Left renal cortex interstitium (tissue), 4 donors: ENCODE measurements around the gene HYCC2. TPM values are rescaled to one million over a fixed set of nuclear protein-coding genes. Genes with fewer than 3 reads are reported as not detected.
"Not testable (repeated sequence)": the region's sequence is repeated elsewhere in the genome, so short reads cannot be mapped to it uniquely, and the experiment has no call there.

Source experiments
- DNase-seq, 4 donors: peaks; one replicate each; pipeline ENCODE4 v3.0.0-alpha.2; 2013; ENCODE audit warnings: low read depth in 4 of 4, low spot score in 2 of 4, missing footprints in 1 of 4
- polyA plus RNA-seq, 4 donors: library from polyadenylated mRNA; unstranded; fragments of 120-200 nt; gene quantifications; one replicate each; pipeline ENCODE4 v1.2.1, GENCODE V29; 2013; ENCODE audit not compliant: insufficient read length in 4 of 4

Gene HYCC2
- polyA plus RNA-seq, 4 donors = 10.3 to 19.8 (median 14.2) TPM

DNA sequence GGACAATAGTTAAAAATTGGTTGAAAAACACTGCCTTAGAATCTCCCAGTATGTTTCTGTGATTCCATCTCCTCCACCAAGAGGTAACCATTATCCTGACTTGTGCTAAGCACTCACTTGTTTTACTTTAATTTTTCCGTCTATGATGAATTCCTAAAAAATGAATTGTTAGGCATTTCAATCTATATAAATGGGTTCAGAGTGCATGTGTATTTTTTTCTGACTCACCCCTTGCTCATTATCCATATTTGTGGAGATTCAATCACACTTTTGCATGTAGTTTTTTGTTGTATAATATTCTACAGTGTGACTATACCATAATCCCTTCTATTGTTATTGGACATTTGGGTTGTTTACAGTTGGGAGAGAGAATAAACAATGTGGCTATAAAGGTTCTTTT is 1.6 kb upstream of the HYCC2 start:
- DNase-seq = no peak

DNA sequence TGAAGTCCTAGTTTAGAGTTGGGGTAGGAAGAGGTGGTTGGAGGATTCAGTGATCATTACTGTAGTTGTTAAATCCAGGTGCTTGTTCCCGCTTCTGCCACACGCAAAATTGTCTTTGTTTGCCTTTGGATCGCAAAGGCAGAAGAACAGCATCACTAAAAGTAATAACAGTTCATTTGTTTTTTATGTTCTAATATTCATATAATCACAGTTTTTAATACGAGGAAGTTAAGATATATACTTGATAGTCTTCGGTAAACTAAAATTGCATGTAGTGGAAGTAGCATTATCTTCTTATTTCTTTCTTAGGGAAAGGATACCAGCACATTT is 695 bp upstream of the HYCC2 start:
- DNase-seq = no peak

DNA sequence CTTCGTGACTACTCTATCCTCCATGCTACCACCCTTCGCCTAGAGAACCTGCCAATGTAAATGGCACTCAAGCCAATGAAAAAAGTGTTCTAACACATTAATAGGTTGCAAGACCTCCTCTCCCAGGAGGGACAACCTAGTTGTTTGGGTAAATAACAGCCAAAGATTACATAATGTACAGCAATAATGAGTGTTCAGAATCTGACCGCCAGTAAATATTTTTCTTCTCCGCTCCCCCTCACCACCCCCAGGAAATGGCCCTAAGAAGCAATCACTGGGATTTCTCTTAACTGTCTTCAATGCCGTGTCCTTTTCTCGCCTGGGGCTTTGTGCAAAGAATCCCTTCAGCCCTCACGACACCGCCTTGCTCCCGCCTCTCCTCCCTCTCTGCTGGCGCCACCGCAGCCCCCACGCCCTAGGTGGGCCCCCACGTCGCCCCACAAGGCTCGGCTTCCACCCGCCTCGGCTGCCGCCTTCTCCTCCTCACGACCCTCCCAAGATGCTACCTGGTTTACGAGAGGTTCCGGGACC is 458 bp downstream of the HYCC2 start:
- no peak for DNase-seq

DNA sequence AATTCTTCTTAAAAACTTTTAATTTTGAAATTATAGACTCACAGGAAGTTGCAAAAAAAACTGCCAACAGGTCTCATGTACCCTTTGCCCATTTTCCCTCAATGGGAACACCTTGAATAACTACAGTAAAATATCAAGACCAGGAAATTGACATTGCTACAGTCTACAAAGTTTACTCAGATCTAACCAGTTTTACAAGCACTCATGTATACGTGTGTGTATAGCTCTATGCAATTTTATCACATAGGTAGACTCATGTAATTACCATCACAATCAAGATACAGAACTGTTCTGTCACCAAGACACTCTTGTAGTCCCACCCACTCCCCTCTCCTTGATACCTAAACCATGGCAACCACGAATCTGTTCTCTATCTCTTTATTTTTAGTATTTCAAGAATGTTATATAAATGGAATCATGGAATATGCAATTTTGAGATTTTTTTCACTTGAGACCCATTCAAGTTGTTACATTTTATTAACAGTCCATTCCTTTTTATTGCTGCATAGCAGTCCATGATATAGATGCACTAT is 6.6 kb downstream of the HYCC2 start:
- DNase-seq = no peak

DNA sequence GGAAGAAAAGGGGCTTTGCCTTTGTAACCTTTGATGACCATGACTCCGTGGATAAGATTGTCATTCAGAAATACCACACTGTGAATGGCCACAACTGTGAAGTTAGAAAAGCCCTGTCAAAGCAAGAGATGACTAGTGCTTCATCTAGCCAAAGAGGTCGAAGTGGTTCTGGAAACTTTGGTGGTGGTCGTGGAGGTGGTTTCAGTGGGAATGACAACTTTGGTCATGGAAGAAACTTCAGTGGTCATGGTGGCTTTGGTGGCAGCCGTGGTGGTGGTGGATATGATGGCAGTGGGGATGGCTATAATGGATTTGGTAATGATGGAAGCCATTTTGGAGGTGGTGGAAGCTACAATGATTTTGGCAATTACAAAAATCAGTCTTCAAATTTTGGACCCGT is 8.0 kb downstream of the HYCC2 start:
- DNase-seq = not testable (repeated sequence)

DNA sequence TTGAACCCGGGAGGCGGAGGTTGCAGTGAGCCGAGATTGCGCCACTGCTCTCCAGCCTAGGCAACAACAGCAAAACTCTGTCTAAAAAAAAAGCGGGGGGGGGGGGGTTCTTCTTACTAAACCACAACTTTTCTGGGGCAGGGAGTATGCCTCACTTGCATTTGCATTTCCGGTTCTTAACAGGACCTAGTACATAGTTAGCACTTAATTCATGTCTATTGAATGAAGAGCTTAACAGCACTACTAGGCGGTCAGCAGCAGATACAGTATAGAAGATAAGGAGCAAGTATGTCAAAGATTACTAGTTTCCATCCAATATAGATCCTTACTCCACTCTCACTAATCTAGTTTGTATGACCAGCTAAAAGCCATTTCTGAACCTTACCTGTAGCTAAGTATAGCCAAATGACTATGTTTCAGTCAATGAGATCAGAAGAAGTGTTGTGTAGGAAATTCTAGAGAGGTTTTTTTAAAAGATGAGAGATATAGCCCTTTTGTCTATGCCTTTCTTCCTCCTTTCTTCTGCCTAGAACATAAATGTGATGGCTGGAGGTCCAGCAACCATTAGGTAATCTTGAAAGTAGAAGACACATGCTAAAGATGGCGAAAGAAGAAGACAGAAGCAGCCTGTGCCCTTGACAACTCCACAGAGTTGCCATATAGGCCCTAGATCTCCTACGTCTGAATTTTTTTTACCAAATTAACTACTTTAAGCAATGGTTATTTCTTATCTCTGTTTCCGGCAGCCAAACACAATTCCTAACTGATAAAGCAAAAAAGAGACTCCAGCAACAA is 11.3 kb downstream of the HYCC2 start:
- no peak for DNase-seq

DNA sequence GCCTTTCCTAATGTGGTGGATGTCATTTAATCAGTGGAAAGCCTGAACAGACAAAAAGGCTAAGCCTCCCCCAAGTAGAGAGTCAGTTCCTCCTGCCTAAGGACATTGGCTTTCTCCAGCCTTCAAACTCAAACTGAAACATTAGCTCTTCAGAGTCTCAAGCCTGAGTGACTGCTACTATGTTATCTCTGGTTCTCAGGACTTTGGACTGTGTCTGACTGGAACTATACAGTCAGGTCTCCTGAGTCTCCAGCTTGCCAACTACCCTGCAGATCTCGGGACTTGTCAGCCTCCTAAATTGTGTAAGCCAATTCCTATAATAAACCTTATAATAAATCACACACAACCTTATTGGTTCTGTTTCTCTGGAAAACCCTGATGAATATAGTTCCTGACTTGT is 12.6 kb downstream of the HYCC2 start:
- no peak for DNase-seq

DNA sequence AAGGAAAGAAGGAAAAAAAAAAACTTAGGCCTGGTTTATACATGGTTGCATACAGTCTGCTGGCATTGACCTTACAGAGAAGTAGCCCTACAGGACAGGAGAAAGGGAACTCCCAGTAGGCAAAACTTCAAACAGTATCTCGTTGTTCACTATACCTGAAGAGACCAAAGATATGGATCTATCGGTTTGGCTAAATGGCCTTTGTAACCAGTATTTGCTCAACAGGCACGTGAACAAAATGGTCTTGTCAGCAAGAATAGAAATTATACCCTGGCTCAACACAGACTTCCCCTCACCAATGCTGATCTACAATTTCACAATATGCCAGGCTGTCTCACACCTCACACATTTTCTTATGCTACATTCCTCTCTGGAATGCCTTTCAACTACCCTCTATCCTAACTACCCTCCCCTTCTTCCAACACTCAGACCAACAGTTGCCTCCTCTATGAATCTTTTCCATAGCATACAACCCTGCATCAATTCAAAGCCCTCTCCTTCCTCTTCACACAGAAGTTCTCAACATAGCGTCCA is 13.7 kb downstream of the HYCC2 start:
- DNase-seq = no peak

DNA sequence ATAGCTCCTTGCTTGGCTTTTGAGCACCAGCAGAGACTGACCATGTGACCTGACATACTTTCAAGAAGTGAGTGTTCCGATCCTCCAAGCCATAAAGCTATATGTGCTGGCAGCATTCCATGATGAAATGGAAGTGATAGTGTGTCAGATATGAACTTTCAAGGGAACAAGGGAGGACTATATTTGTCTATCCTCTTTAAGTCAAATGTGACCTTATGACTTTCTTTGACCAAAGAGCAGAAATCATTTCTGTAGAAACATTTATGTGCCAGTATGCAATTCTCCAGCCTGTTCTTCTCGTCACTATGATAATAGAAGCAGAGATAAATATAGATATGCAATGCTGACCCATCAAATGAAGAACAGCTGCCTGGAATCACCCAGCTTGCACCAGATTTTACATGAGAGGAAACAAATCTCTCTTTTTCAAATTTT is 14.4 kb downstream of the HYCC2 start:
- peak in 1 of 4 donors; percentile 0 for DNase-seq

DNA sequence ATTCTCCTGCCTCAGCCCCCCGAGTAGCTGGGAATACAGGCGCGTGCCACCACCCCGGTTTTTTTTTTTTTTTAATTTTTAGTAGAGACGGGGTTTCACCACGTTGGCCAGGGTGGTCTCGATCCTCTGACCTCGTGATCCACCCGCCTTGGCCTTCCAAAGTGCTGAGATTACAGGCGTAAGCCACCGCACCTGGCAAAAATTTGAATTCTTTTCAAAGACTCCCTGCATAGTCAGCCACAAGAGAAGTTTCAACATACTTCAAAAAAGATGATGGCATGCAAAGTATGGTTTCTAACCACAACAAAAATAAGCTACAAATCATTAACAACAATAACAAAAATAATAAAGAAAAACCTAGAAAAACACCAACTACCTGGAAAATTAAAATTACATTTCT is 22.0 kb downstream of the HYCC2 start:
- DNase-seq = no peak

DNA sequence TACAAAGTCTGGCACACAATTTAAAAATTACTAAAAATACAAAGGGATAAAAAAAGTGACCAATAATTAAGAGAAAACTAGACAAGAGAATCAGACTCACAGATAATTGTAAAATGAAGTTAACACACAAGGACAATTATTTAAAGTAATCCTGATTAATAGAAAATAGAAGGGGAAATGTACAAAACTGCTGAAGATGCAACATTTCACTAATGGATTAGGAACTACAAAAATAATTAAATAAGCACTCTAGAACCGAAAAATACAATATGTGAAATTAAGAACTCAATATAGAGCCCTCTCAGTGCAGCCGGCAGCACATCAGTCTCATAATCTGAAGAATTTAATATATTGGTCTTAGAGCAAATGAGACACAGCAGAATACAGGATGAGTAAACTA is 24.6 kb downstream of the HYCC2 start:
- no peak for DNase-seq

DNA sequence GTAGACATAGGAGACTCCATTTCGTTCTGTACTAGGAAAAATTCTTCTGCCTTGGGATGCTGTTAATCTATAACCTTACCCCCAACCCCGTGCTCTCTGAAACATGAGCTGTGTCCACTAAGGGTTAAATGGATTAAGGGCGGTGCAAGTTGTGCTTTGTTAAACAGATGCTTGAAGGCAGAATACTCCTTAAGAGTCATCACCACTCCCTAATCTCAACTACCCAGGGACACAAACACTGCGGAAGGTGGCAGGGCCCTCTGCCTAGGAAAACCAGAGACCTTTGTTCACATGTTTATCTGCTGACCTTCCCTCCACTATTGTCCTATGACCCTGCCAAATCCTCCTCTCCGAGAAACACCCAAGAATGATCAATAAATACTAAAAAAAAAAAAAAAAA is 28.4 kb downstream of the HYCC2 start:
- not testable (repeated sequence) for DNase-seq

DNA sequence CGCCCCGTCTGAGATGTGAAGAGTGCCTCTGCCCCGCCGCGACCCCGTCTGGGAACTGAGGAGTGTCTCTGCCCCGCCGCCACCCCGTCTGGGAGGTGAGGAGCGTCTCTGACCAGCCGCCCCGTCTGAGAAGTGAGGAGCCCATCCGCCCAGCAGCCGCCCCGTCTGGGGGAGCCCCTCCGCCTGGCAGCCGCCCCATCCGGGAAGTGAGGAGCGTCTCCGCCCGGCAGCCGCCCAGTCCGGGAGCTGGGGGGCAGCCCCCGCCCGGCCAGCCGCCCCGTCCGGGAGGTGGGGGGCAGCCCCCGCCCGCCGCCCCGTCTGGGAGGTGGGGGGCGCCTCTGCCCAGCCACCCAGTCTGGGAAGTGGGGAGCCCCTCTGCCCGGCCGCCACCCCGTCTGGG is 29.0 kb downstream of the HYCC2 start:
- DNase-seq = not testable (repeated sequence)

DNA sequence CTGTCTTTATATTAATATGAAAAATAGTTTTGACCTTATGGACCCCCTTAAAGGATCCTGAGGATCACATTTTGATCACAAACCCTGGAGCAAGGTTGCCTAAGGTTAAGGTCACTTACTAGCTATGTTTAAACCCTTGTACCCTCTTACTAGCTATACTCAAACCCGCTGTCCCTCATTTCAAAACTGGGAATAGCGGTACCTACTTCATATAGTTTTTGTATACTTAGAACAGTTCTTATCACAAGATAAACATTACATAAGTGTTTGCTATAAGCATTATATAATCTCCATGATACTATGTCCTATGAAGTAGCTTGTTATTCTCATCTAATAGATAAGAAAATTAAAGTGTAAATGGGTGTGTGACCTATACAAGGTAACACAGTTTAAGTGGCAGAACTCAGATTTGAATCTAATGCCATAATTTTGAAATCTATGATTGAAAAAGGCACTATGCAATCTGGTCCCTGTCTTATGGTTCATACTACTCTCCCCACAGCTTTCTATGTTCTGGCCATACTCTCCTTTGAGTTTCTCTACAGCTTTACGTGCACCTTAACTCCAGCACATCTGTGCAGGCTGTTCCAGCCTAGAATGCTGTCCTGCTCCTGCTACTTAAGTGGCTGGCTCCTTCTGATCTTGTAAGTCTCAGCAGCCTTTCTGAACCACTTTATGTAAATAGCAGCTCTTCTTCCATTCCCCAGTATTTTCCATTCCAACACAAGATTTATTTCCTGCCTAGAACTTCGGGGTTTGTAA is 30.4 kb downstream of the HYCC2 start:
- DNase-seq = no peak

DNA sequence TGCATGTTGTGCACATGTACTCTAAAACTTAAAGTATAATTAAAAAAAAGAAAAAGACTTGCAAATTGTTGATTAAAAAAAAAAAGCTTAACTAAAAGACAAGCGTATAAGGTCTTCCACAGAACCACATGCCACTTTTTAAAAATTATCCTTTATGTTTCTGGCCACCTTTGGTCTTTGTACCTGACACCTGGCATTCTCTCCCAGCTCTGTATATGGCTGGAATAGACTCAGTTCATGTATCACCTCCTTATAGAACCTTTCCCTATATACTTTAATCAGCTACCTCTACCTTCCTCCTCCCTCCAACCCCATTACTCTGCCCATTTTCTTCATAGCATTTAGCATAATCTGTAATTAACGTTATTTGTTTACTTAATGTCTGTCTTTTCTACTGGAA is 32.6 kb downstream of the HYCC2 start:
- no peak for DNase-seq

DNA sequence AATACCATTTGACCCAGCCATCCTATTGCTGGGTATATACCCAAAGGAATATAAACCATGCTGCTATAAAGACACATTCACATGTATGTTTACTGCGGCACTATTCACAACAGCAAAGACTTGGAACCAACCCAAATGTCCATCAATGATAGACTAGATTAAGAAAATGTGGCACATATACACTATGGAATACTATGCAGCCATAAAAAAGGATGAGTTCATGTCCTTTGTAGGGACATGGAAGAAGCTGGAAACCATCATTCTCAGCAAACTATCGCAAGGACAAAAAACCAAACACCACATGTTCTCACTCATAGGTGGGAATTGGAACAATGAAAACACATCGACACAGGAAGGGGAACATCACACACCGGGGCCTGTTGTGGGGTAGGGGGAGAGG is 33.1 kb downstream of the HYCC2 start:
- DNase-seq = not testable (repeated sequence)

DNA sequence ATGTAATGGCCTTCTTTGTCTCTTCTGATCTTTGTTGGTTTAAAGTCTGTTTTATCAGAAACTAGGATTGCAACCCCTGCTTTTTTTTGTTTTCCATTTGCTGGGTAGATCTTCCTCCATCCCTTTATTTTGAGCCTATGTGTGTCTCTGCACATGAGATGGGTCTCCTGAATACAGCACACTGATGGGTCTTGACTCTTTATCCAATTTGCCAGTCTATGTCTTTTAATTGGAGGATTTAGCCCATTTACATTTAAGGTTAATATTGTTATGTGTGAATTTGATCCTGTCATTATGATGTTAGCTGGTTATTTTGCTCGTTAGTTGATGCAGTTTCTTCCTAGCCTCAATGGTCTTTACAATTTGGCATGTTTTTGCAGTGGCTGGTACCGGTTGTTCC is 37.1 kb downstream of the HYCC2 start:
- DNase-seq = not testable (repeated sequence)

DNA sequence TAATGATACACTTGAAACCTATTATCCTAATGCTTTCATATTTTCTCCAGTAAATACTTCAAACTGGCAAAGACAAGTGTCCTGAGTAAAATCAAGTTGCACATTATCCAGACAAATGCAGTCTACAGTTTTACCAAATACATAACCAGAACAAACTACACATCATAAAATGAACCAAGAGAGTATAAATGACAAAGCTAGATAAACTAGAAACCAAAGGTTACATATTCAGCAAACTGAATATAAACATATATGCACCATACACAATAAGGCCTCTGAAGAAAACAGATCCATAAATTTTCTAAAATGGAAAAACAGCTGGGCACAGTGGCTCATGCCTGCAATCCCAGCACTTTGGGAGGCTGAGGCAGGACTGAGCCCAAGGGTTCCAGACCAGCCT is 47.0 kb downstream of the HYCC2 start:
- DNase-seq = no peak

DNA sequence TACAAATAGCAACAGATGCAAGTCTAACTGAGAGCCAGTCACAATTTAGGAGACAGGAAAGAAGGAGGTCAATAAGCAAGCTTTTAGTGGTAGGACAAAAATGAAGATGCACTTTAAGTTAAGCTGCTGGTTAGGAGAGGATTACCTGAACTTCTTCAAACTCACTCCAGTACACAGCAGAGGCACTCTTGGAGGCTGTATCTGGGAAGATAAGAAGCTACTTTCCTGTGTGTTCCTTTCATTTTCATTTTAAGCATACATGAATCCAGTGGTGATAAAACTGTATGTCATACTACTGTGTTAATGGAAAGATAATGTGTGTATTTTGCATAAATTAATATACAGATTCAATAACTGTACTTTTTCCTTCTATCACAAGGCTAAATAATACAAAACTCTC is 49.6 kb downstream of the HYCC2 start:
- DNase-seq = no peak
